Measurements from ENCODE around the gene OGDH. TPM values are rescaled to one million over a fixed set of nuclear protein-coding genes. Genes with fewer than 3 reads are reported as not detected.
"Not testable (repeated sequence)": the region's sequence is repeated elsewhere in the genome, so short reads cannot be mapped to it uniquely, and the experiment has no call there.

OGDH gene
- total RNA-seq, 2 experiments from 2014 or later, result 82.1 to 86.4 TPM

DNA sequence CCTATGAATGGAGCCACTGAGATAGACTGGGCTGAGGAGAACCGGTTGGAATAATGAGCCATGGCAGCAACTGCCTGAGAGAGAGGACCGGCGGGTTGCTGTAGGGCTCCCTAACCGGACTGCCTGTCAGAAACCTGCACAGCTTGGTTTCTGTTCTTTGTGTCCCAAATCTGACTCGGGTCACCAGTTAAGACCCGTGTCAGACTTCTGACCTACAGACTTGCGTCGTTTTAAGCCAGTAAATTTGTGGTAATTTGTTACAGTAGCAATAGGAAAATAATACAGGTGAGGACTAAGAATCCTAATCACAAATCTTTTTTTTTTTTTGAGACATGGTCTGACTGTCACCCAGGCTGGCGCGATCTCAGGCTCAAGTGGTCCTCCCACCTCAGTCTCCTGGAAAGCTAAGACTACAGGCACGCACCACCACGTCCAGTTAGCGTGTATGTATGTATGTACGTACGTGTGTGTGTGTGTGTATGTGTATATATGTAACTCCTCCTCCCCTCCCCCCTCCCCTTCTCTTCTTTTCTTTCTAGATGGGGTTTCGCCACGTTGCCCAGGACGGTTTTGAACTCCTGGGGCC, 32.0 kb upstream of the OGDH start:
- ChIA-PET POLR2A (interaction anchor here (0.5 to 2.6 kb wide), 11 partner anchors 7 to 450 kb away, joined by 3 to 11 read pairs (median 5); partner anchors contain the start of genes NUDCD3, OGDH and TMED4), CTCF (interaction anchor here (0.6 to 2.6 kb wide), 6 partner anchors 8 to 360 kb away, joined by 3 to 8 read pairs (median 3); partner anchors contain the start of genes PURB and TMED4)

DNA sequence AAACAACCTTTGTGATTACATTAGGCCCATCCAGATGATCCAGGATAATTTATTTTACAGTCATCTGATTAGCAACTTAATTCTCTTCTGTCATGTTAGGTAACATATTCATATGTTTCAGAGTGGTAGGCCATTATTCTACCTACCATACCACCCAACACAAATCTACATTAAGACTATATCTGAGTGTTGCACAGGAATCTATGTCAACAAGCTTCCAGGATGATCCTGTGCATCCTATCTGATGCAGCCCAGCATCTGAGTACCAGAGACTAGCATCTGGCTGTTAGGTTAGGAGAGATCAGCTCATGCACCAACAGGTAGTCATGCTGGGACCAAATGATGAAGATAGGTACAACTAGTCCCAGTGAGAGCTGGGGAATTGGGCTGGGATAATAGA, 31.4 kb upstream of the OGDH start:
- ChIA-PET CTCF (interaction anchor here (2.1 to 2.6 kb wide), 2 partner anchors 8 to 9 kb away, joined by 6 to 8 read pairs; partner anchors contain the start of gene TMED4), POLR2A (no interaction called here)

- CTCF ChIA-PET, result no interaction called here
- POLR2A ChIA-PET, result interaction anchor here (0.6 kb wide), 1 partner anchor 229 kb away, joined by 3 read pairs; no protein-coding TSS in a partner anchor
Observed at GRCh38 chr7:44576228-44576627, 30.2 kb upstream of the OGDH start.

DNA sequence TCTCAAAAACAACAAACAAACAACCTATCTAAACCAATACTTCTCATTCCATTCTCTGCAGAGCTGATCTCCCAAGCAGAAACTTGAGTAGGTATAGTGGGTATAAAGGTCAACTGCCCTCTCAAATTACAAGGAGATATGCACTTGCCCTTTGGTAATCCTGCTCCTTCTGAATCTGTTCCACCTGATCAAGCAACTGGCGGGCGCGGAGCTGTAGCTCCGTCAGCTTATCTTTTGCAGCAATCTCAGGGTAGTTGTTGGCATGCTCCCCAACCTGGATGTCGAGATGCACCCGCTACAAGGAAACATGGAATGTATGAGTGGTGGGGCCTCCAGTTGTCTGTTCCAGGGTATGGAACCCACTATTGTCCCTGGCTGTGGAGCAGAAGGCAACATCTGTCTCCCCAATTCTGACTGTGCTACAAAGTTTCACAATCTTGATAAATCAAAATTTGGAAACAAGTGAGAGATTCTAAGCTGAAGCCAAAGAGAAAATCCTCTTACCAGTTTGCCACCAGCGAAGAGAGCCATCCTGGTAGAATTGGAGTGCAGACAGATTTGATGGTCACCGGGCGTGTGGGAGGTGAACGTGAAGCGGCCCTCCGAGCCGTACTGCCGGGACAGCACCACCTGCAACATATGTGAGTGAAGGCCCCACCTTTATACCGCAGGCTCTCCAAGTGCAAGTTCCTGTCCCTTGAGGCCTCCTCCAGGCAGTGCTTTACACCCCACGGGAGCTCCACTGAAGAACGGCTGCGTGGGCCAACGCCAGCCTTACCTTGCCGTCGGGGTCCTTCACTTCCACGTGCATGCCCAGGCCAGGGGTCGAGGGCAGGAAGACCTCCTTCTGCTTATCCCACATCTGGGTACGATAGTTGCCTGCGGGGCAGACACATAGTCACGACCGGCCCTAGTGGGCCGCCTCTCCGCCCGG, 25.2 kb upstream of the OGDH start:
- ChIA-PET POLR2A (interaction anchor here (0.7 to 2.3 kb wide), 8 partner anchors 8 to 418 kb away, joined by 3 to 18 read pairs (median 4); partner anchors contain the start of genes DDX56, H2AZ2 and OGDH), CTCF (interaction anchor here (1.0 to 2.1 kb wide), 4 partner anchors 16 to 266 kb away, joined by 3 to 8 read pairs (median 4); partner anchors contain the start of gene H2AZ2)

GRCh38 chr7:44581879-44582603, 24.4 kb upstream of the OGDH start, which contains the start of gene TMED4:
Gene TMED4, minus strand, starts transcription at chr7:44582231. Its CDS starts 25 bp downstream, at chr7:44582206.
- POLR2A ChIA-PET, result interaction anchor here (0.6 to 2.3 kb wide), 10 partner anchors 9 to 417 kb away, joined by 3 to 18 read pairs (median 4); partner anchors contain the start of genes DDX56, H2AZ2 and OGDH
- CTCF ChIA-PET, result interaction anchor here (1.0 to 2.1 kb wide), 6 partner anchors 8 to 265 kb away, joined by 3 to 8 read pairs (median 4); partner anchors contain the start of genes DDX56 and H2AZ2

- CTCF ChIA-PET, result interaction anchor here (0.7 to 2.1 kb wide), 4 partner anchors 9 to 264 kb away, joined by 3 to 8 read pairs (median 6); partner anchors contain the start of genes DDX56, H2AZ2 and OGDH
- POLR2A ChIA-PET, result interaction anchor here (0.8 to 2.3 kb wide), 4 partner anchors 23 to 264 kb away, joined by 3 to 18 read pairs (median 6); partner anchors contain the start of gene OGDH
Observed at GRCh38 chr7:44583146-44583865, 23.1 kb upstream of the OGDH start.

GRCh38 chr7:44587843-44588711, 18.4 kb upstream of the OGDH start:
- CTCF ChIA-PET, result interaction anchor here (0.6 to 1.3 kb wide), 8 partner anchors 21 to 314 kb away, joined by 3 to 5 read pairs (median 3); partner anchors contain the start of gene H2AZ2
- POLR2A ChIA-PET, result interaction anchor here (0.7 kb wide), 1 partner anchor 721 kb away, joined by 3 read pairs; no protein-coding TSS in a partner anchor

GRCh38 chr7:44590910-44591309, 15.5 kb upstream of the OGDH start:
- ChIA-PET POLR2A (no interaction called here), CTCF (interaction anchor here (0.6 to 1.5 kb wide), 5 partner anchors 17 to 365 kb away, joined by 3 to 5 read pairs (median 4); no protein-coding TSS in a partner anchor)

GRCh38 chr7:44595934-44596635, 10.3 kb upstream of the OGDH start:
- ChIA-PET CTCF (no interaction called here), POLR2A (no interaction called here)

DNA sequence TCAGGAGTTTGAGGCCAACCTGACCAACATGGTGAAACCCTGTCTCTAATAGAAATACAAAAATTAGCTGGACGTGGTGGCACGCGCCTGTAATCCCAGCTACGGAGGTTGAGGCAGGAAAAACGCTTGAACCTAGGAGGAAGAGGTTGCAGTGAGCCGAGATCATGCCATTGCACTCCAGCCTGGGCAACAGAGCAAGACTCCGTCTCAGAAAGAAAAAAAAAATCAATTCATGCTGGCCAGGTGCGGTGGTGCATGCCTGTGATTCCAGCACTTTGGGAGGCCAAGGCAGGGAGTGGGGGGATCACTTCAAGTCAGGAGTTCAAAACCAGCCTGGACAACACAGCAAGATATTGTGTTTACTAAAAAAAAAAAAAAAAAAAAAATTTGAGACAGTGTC, 9.2 kb upstream of the OGDH start:
- CTCF ChIA-PET, result interaction anchor here (1.1 kb wide), 1 partner anchor 324 kb away, joined by 4 read pairs; no protein-coding TSS in a partner anchor
- POLR2A ChIA-PET, result not testable (repeated sequence)

DNA sequence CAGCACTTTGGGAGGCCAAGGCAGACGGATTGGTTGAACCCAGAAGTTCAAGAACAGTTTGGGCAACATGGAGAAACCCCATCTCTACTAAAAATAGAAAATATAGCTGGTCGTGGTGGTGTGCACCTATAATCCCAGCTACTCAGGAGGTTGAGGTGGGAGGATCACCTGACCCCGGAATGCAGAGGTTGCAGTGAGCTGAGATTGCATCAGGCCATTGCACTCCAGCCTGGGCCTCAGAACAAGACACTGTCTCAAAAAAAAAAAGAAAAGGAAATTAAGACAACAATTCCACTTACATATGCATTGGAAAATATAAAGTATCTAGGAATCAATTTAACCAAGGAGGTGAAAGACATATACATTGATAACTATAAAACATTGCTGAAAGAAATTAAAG, 7.2 kb upstream of the OGDH start:
- POLR2A ChIA-PET, result no interaction called here
- CTCF ChIA-PET, result no interaction called here

- POLR2A ChIA-PET, result no interaction called here
- CTCF ChIA-PET, result no interaction called here
Observed at GRCh38 chr7:44602576-44602910, 3.9 kb upstream of the OGDH start.

DNA sequence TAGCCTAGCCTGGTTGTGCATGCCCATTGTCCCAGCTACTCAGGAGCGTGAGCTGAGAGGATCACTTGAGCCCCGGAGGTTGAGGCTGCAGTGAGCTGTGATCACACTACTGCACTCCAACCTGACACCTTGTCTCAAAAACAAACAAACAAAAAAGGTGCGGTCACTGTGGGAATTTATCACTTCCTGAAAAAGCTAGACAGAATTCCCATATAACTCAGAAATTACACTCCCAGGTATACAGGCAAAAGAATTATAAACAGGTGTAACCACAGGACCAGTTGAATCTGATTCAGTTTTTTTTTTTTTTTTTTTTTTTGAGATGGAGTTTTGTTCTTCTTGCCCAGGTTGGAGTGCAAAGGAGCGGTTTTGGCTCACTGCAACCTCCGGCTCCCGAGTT, 3.2 kb upstream of the OGDH start:
- POLR2A ChIA-PET, result no interaction called here
- CTCF ChIA-PET, result interaction anchor here (0.7 kb wide), 1 partner anchor 221 kb away, joined by 5 read pairs; no protein-coding TSS in a partner anchor

- ChIA-PET CTCF (interaction anchor here (0.6 to 1.6 kb wide), 2 partner anchors 31 to 60 kb away, joined by 4 read pairs; no protein-coding TSS in a partner anchor), POLR2A (interaction anchor here (2.5 to 2.8 kb wide), 2 partner anchors 23 to 33 kb away, joined by 18 to 25 read pairs; partner anchors contain the start of gene TMED4)
Observed at GRCh38 chr7:44604941-44605340, 1.5 kb upstream of the OGDH start.

- ChIA-PET POLR2A (interaction anchor here (0.5 to 2.8 kb wide), 11 partner anchors 10 to 241 kb away, joined by 3 to 25 read pairs (median 4); partner anchors contain the start of genes DDX56 and TMED4), CTCF (interaction anchor here (1.0 to 1.2 kb wide), 2 partner anchors 16 to 24 kb away, joined by 3 to 5 read pairs; no protein-coding TSS in a partner anchor)
Observed at GRCh38 chr7:44607141-44608068, 978 bp downstream of the OGDH start.
